ENCODE data around the gene BPIFB2.

BPIFB2 gene

GRCh38 chr20:32991792-32992641 is 15.5 kb upstream of the BPIFB2 start:
- FAIRE-seq (no peak), DNase-seq (ENCODE audit: insufficient read length, low spot score) (no peak)
- TF ChIP-seq POLR2A (IDR thresholded peaks at IDR 0.05; ENCODE audit: low read depth, low read length) (no peak), SPI1 (IDR thresholded peaks at IDR 0.05; ENCODE audit: low read depth, low read length) (no peak), POLR2AphosphoS5 (IDR thresholded peaks at IDR 0.05; ENCODE audit: low read depth, low read length) (no peak), TAF1 (IDR thresholded peaks at IDR 0.05; ENCODE audit: low read depth, low read length) (no peak), POU2F2 (IDR thresholded peaks at IDR 0.05; ENCODE audit: low read depth, low read length) (no peak), PAX5 (IDR thresholded peaks at IDR 0.05; ENCODE audit: insufficient read depth, low read length, severe bottlenecking) (no peak)

- FAIRE-seq (no peak), DNase-seq (ENCODE audit: insufficient read length, low spot score) (no peak)
- TF ChIP-seq SPI1 (IDR thresholded peaks at IDR 0.05; ENCODE audit: low read depth, low read length) (no peak), PAX5 (IDR thresholded peaks at IDR 0.05; ENCODE audit: insufficient read depth, low read length, severe bottlenecking) (no peak), POLR2AphosphoS5 (IDR thresholded peaks at IDR 0.05; ENCODE audit: low read depth, low read length) (no peak), POU2F2 (IDR thresholded peaks at IDR 0.05; ENCODE audit: low read depth, low read length) (no peak), TAF1 (IDR thresholded peaks at IDR 0.05; ENCODE audit: low read depth, low read length) (no peak), POLR2A (IDR thresholded peaks at IDR 0.05; ENCODE audit: low read depth, low read length) (no peak)
Measured at GRCh38 chr20:32993496-32994050, 13.9 kb upstream of the BPIFB2 start.

- TF ChIP-seq POLR2AphosphoS5 (IDR thresholded peaks at IDR 0.05; ENCODE audit: low read depth, low read length) (no peak), PAX5 (IDR thresholded peaks at IDR 0.05; ENCODE audit: insufficient read depth, low read length, severe bottlenecking) (no peak), SPI1 (IDR thresholded peaks at IDR 0.05; ENCODE audit: low read depth, low read length) (no peak), POU2F2 (IDR thresholded peaks at IDR 0.05; ENCODE audit: low read depth, low read length) (no peak), TAF1 (IDR thresholded peaks at IDR 0.05; ENCODE audit: low read depth, low read length) (no peak), POLR2A (IDR thresholded peaks at IDR 0.05; ENCODE audit: low read depth, low read length) (no peak)
- FAIRE-seq (no peak), DNase-seq (ENCODE audit: insufficient read length, low spot score) (no peak)
Measured at GRCh38 chr20:32995802-32996201, 11.7 kb upstream of the BPIFB2 start.

GRCh38 chr20:32997431-32997830 is 10.1 kb upstream of the BPIFB2 start:
- DNase-seq (ENCODE audit: insufficient read length, low spot score) = no peak
- TF ChIP-seq TAF1 (IDR thresholded peaks at IDR 0.05; ENCODE audit: low read depth, low read length) = no peak
- TF ChIP-seq POLR2AphosphoS5 (IDR thresholded peaks at IDR 0.05; ENCODE audit: low read depth, low read length) = no peak
- no peak for TF ChIP-seq PAX5 (IDR thresholded peaks at IDR 0.05; ENCODE audit: insufficient read depth, low read length, severe bottlenecking)
- TF ChIP-seq SPI1 (IDR thresholded peaks at IDR 0.05; ENCODE audit: low read depth, low read length) = no peak
- no peak for TF ChIP-seq POU2F2 (IDR thresholded peaks at IDR 0.05; ENCODE audit: low read depth, low read length)
- no peak for TF ChIP-seq POLR2A (IDR thresholded peaks at IDR 0.05; ENCODE audit: low read depth, low read length)
- FAIRE-seq = peak; percentile 9

GRCh38 chr20:32999603-33000250 is 7.8 kb upstream of the BPIFB2 start:
- TF ChIP-seq POLR2AphosphoS5 (IDR thresholded peaks at IDR 0.05; ENCODE audit: low read depth, low read length) (no peak), POU2F2 (IDR thresholded peaks at IDR 0.05; ENCODE audit: low read depth, low read length) (no peak), SPI1 (IDR thresholded peaks at IDR 0.05; ENCODE audit: low read depth, low read length) (no peak), PAX5 (IDR thresholded peaks at IDR 0.05; ENCODE audit: insufficient read depth, low read length, severe bottlenecking) (no peak), POLR2A (IDR thresholded peaks at IDR 0.05; ENCODE audit: low read depth, low read length) (no peak), TAF1 (IDR thresholded peaks at IDR 0.05; ENCODE audit: low read depth, low read length) (no peak)
- DNase-seq (ENCODE audit: insufficient read length, low spot score) = no peak
- FAIRE-seq = no peak

GRCh38 chr20:33000802-33001466 is 6.6 kb upstream of the BPIFB2 start:
- TF ChIP-seq SPI1 (IDR thresholded peaks at IDR 0.05; ENCODE audit: low read depth, low read length) = no peak
- TF ChIP-seq POU2F2 (IDR thresholded peaks at IDR 0.05; ENCODE audit: low read depth, low read length) = no peak
- TF ChIP-seq TAF1 (IDR thresholded peaks at IDR 0.05; ENCODE audit: low read depth, low read length) = no peak
- no peak for TF ChIP-seq PAX5 (IDR thresholded peaks at IDR 0.05; ENCODE audit: insufficient read depth, low read length, severe bottlenecking)
- DNase-seq (ENCODE audit: insufficient read length, low spot score) (no peak), FAIRE-seq (no peak)

GRCh38 chr20:33002087-33002808 is 5.3 kb upstream of the BPIFB2 start:
- no peak for FAIRE-seq
- TF ChIP-seq SPI1 (IDR thresholded peaks at IDR 0.05; ENCODE audit: low read depth, low read length) = no peak
- no peak for TF ChIP-seq TAF1 (IDR thresholded peaks at IDR 0.05; ENCODE audit: low read depth, low read length)
- TF ChIP-seq POU2F2 (IDR thresholded peaks at IDR 0.05; ENCODE audit: low read depth, low read length) = no peak
- no peak for TF ChIP-seq POLR2A (IDR thresholded peaks at IDR 0.05; ENCODE audit: low read depth, low read length)
- no peak for TF ChIP-seq PAX5 (IDR thresholded peaks at IDR 0.05; ENCODE audit: insufficient read depth, low read length, severe bottlenecking)
- no peak for TF ChIP-seq POLR2AphosphoS5 (IDR thresholded peaks at IDR 0.05; ENCODE audit: low read depth, low read length)

DNA sequence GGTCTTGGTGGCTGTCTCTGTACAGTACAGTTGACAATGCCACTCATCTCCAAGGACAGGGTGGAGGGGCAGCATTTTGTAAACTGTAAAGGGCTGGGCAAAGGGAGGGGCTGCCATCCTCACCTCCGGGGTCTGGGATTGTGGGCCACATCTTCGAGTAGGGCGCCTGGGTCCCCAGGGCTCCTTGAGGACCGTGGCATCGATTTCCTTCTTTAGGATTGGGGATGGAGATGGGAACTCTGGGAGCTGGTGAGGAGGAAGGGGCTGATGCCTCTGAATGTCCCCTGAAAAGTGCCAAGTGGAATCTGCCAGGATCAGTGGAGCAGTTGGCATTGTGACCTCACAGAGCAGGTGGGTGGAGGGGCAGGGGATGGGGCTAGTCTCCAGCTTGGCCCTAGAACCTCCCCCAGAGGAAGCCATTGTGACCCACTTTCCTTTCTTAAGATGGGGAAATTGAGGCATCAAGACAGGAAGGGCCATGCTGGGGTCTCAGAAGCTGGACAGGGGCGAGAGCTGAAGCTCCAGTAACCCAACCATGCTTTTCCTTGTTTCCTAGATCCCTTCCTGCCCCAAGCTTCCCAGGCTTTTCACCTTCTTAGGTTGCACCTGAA is 3.3 kb upstream of the BPIFB2 start, which contains the start of gene SUN5:
TSS of gene SUN5 (minus strand) at position 293 of the 611 bp plus-strand sequence. CDS start at position 200, 93 bp downstream.
- DNase-seq (ENCODE audit: insufficient read length, low spot score) = no peak
- no peak for FAIRE-seq
- no peak for TF ChIP-seq POLR2AphosphoS5 (IDR thresholded peaks at IDR 0.05; ENCODE audit: low read depth, low read length)
- TF ChIP-seq POU2F2 (IDR thresholded peaks at IDR 0.05; ENCODE audit: low read depth, low read length) = no peak
- TF ChIP-seq SPI1 (IDR thresholded peaks at IDR 0.05; ENCODE audit: low read depth, low read length) = no peak
- TF ChIP-seq PAX5 (IDR thresholded peaks at IDR 0.05; ENCODE audit: insufficient read depth, low read length, severe bottlenecking) = no peak
- no peak for TF ChIP-seq TAF1 (IDR thresholded peaks at IDR 0.05; ENCODE audit: low read depth, low read length)
- no peak for TF ChIP-seq POLR2A (IDR thresholded peaks at IDR 0.05; ENCODE audit: low read depth, low read length)

More at GRCh38 chr20:33002087-33002808, 5.3 kb upstream of the BPIFB2 start:
- no peak for DNase-seq (ENCODE audit: insufficient read length, low spot score)
